ENCODE measurements around the gene CUBN. TPM values are rescaled to one million over a fixed set of nuclear protein-coding genes. Genes with fewer than 3 reads are reported as not detected.

CUBN gene
- total and polyA plus RNA-seq, 7 donors, result 0.25 to 2.4 (median 1.1) TPM; not detected in 2

DNA sequence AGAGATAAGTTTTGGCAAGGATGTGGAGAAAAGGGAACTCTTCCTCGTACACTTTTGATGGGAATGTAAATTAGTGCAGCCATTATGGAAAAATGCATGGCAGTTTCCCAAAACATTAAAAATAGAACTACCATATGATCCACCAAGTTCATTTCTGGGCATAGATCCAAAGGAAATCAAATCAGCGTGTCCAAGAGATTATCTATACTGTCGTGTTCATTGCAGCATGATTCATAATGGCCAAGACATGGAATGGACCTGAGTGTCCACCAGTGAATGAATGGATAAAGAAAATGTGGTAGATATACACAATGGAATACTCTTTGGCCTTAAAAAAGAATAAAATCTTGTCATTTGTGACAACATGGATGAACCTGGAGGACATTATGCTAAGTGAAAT, 242.0 kb downstream of the CUBN start:
- no peak overlapping the region for H3K4me3 ChIP-seq
- no peaks in the 10 kb centered on the region for H3K27me3 ChIP-seq
- intact Hi-C loops (cut with DNase I), result no loop called here
- DNase-seq, result no peak
- TF ChIP-seq POLR2A (IDR thresholded peaks at IDR 0.05), result no peak
- no peak for TF ChIP-seq CTCF (IDR thresholded peaks at IDR 0.05)
- no peak for TF ChIP-seq EP300 (IDR thresholded peaks at IDR 0.05)
- no peak for TF ChIP-seq POLR2AphosphoS5 (IDR thresholded peaks at IDR 0.05)
- no peaks in the 10 kb centered on the region for H3K9me3 ChIP-seq
- no peak overlapping the region for H3K27ac ChIP-seq
- H3K4me1 ChIP-seq, result no peaks in the 10 kb centered on the region
- H3K36me3 ChIP-seq, result no peaks in the 10 kb centered on the region
- 27 to 62% methylated on average over 3 of the region's 3 CpGs for WGBS, 2 donors

GRCh38 chr10:16886031-16886430, 243.6 kb downstream of the CUBN start:
- WGBS, 2 donors, result 78 to 87% methylated on average over 2 of the region's 2 CpGs
- no peak for DNase-seq
- Histone ChIP-seq H3K4me3 (no peak overlapping the region), H3K9me3 (no peaks in the 10 kb centered on the region), H3K27ac (no peak overlapping the region), H3K36me3 (no peaks in the 10 kb centered on the region), H3K4me1 (no peaks in the 10 kb centered on the region), H3K27me3 (no peaks in the 10 kb centered on the region)
- intact Hi-C loops (cut with DNase I), result no loop called here
- TF ChIP-seq POLR2A (IDR thresholded peaks at IDR 0.05), result no peak
- no peak for TF ChIP-seq CTCF (IDR thresholded peaks at IDR 0.05)
- no peak for TF ChIP-seq EP300 (IDR thresholded peaks at IDR 0.05)

- Histone ChIP-seq H3K27me3 (no peaks in the 10 kb centered on the region), H3K27ac (no peak overlapping the region), H3K9me3 (no peaks in the 10 kb centered on the region), H3K36me3 (no peaks in the 10 kb centered on the region), H3K4me1 (no peaks in the 10 kb centered on the region), H3K4me3 (no peak overlapping the region)
- no peak for TF ChIP-seq EP300 (IDR thresholded peaks at IDR 0.05)
- TF ChIP-seq POLR2A (IDR thresholded peaks at IDR 0.05), result no peak
- TF ChIP-seq POLR2AphosphoS5 (IDR thresholded peaks at IDR 0.05), result no peak
- TF ChIP-seq CTCF (IDR thresholded peaks at IDR 0.05), result no peak
- intact Hi-C loops (cut with DNase I), result no loop called here
- 95 to 97% methylated on average over 2 of the region's 2 CpGs for WGBS, 2 donors
- DNase-seq, result no peak
Observed at GRCh38 chr10:16884497-16884896, 245.1 kb downstream of the CUBN start.

DNA sequence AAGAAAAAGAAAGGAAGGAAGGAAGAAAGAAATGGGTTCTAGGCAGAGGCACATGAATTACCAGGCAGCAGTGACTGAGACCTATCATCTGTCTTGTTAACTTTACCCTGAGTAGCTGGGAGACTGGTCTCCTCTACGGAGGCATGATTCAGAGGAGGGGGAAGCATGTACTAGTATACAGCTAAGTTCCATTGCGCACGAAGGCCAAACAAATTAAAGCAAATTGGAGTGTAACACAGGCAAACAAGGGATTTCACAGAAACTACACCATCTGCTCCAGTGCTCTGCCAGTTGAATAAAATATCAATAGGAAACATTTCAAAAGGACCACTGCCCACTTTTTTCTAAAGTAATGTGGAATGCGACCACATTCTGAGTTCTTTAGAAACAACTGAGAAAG, 246.5 kb downstream of the CUBN start:
- H3K9me3 ChIP-seq, result no peaks in the 10 kb centered on the region
- H3K27me3 ChIP-seq, result no peaks in the 10 kb centered on the region
- H3K4me1 ChIP-seq, result no peaks in the 10 kb centered on the region
- H3K4me3 ChIP-seq, result no peak overlapping the region
- WGBS, 2 donors, result 92 to 93% methylated on average over 4 of the region's 4 CpGs
- intact Hi-C loops (cut with DNase I), result no loop called here
- DNase-seq, result no peak
- no peaks in the 10 kb centered on the region for H3K36me3 ChIP-seq
- no peak overlapping the region for H3K27ac ChIP-seq
- TF ChIP-seq POLR2A (IDR thresholded peaks at IDR 0.05) (no peak), POLR2AphosphoS5 (IDR thresholded peaks at IDR 0.05) (no peak), EP300 (IDR thresholded peaks at IDR 0.05) (no peak), CTCF (IDR thresholded peaks at IDR 0.05) (no peak)

GRCh38 chr10:16870331-16870730, 259.3 kb downstream of the CUBN start:
- Histone ChIP-seq H3K36me3 (peaks cover 0 to 4% (median 0%) of the 10 kb centered on the region in 4 donors), H3K27me3 (no peaks in the 10 kb centered on the region), H3K4me1 (no peaks in the 10 kb centered on the region), H3K27ac (no peak overlapping the region), H3K4me3 (no peak overlapping the region), H3K9me3 (no peaks in the 10 kb centered on the region)
- DNase-seq, result no peak
- WGBS, 2 donors, result 85 to 90% methylated on average over 3 of the region's 3 CpGs
- intact Hi-C loops (cut with DNase I), result no loop called here
- no peak for TF ChIP-seq CTCF (IDR thresholded peaks at IDR 0.05)
- TF ChIP-seq EP300 (IDR thresholded peaks at IDR 0.05), result no peak
- no peak for TF ChIP-seq POLR2A (IDR thresholded peaks at IDR 0.05)
